ENCODE results near the gene AAGAB.

AAGAB gene

GRCh38 chr15:67158367-67158766 is 96.1 kb downstream of the AAGAB start:
- ChIA-PET CTCF (no interaction called here), POLR2A (no interaction called here)
- Histone ChIP-seq H3K4me3 (ENCODE audit: low read depth, low read length) (no peak overlapping the region), H3K4me1 (ENCODE audit: control insufficient read depth, insufficient read depth, low read length) (no peaks in the 10 kb centered on the region), H3K9me3 (ENCODE audit: control insufficient read depth, insufficient read depth, low read depth, low read length) (no peaks in the 10 kb centered on the region), H3K36me3 (ENCODE audit: control insufficient read depth in 2 of 2, insufficient read depth in 1 of 2, low read length in 2 of 2) (no peaks in the 10 kb centered on the region), H3K27ac (ENCODE audit: extremely low read depth, low read depth, low read length) (no peak overlapping the region)
- TF ChIP-seq REPIN1 (tag by site-specific recombination; IDR thresholded peaks at IDR 0.05; ENCODE audit: low read depth) (no peak), ZNF394 (tag by site-specific recombination; IDR thresholded peaks at IDR 0.05; ENCODE audit: borderline replicate concordance) (no peak), ZNF777 (tag by site-specific recombination; IDR thresholded peaks at IDR 0.05; ENCODE audit: borderline replicate concordance) (no peak), ZNF169 (tag by site-specific recombination; IDR thresholded peaks at IDR 0.05) (no peak), ZNF112 (tag by site-specific recombination; IDR thresholded peaks at IDR 0.05) (no peak), ZNF350 (tag by site-specific recombination; IDR thresholded peaks at IDR 0.05) (no peak), ZNF114 (tag by site-specific recombination; IDR thresholded peaks at IDR 0.05) (no peak), INSM2 (tag by site-specific recombination; IDR thresholded peaks at IDR 0.05) (no peak), ZNF639 (tag by site-specific recombination; IDR thresholded peaks at IDR 0.05) (no peak), HIC1 (tag by site-specific recombination; IDR thresholded peaks at IDR 0.05) (no peak), ZNF354C (tag by site-specific recombination; IDR thresholded peaks at IDR 0.05; ENCODE audit: borderline replicate concordance, low read depth) (no peak), ZIC2 (tag by site-specific recombination; IDR thresholded peaks at IDR 0.05) (no peak), ZNF621 (tag by site-specific recombination; IDR thresholded peaks at IDR 0.05) (no peak), ZNF24 (tag by site-specific recombination; IDR thresholded peaks at IDR 0.05) (no peak), TSHZ1 (tag by site-specific recombination; IDR thresholded peaks at IDR 0.05; ENCODE audit: borderline replicate concordance) (no peak), ZNF792 (tag by site-specific recombination; IDR thresholded peaks at IDR 0.05) (no peak)

GRCh38 chr15:67157521-67158252 is 96.8 kb downstream of the AAGAB start:
- Histone ChIP-seq H3K4me3 (ENCODE audit: low read depth, low read length) (no peak overlapping the region), H3K9me3 (ENCODE audit: control insufficient read depth, insufficient read depth, low read depth, low read length) (no peaks in the 10 kb centered on the region), H3K36me3 (ENCODE audit: control insufficient read depth in 2 of 2, insufficient read depth in 1 of 2, low read length in 2 of 2) (no peaks in the 10 kb centered on the region), H3K27ac (ENCODE audit: extremely low read depth, low read depth, low read length) (no peak overlapping the region), H3K4me1 (ENCODE audit: control insufficient read depth, insufficient read depth, low read length) (no peaks in the 10 kb centered on the region)
- ChIA-PET CTCF (no interaction called here), POLR2A (no interaction called here)
- no peak for TF ChIP-seq AEBP2 (tag by site-specific recombination; IDR thresholded peaks at IDR 0.05; ENCODE audit: borderline replicate concordance)
- no peak for TF ChIP-seq ZNF645 (tag by site-specific recombination; IDR thresholded peaks at IDR 0.05)
- TF ChIP-seq KLF17 (tag by site-specific recombination; IDR thresholded peaks at IDR 0.05) = no peak
- TF ChIP-seq ZNF223 (tag by site-specific recombination; IDR thresholded peaks at IDR 0.05) = no peak
- TF ChIP-seq ZNF169 (tag by site-specific recombination; IDR thresholded peaks at IDR 0.05) = no peak
